Choroid plexus epithelial cell (primary cell): Measurements from ENCODE around the gene SLC12A5.

Experiments
- DNase-seq: peaks from one replicate; pipeline ENCODE4 v3.0.0-alpha.2; 2010; ENCODE audit warnings: low read depth
- H3K4me3 ChIP-seq: 2 replicates; pipeline ENCODE4 v1.5.1; 2011; ENCODE audit warnings: low read depth, mild to moderate bottlenecking, control low read depth, low read length, moderate library complexity
- TF ChIP-seq, protein P1 (sequence below): conservative IDR thresholded peaks from 2 replicates; pipeline ENCODE4 v1.5.1; 2011; ENCODE audit warnings: low read depth, mild to moderate bottlenecking, control low read depth, inconsistent platforms, low read length, moderate library complexity

The SLC12A5 gene

DNA sequence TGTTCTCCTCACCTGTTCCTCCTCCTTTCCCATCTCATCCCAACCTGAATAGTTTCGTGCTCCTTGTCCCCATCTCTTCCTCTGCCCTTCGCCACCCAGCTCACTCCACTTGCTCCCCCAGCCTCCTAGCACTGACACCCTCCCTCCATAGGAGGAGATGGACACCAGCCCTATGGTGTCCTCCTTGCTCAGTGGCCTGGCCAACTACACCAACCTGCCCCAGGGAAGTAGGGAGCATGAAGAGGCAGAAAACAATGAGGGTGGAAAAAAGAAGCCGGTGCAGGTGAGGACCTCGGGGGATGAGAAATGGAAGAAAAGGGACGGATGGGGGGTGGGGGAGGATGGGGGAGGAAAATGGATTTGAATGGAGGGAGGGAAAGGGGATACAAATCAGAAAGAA, 6.2 kb downstream of the SLC12A5 start:
- TF ChIP-seq, protein P1, sequence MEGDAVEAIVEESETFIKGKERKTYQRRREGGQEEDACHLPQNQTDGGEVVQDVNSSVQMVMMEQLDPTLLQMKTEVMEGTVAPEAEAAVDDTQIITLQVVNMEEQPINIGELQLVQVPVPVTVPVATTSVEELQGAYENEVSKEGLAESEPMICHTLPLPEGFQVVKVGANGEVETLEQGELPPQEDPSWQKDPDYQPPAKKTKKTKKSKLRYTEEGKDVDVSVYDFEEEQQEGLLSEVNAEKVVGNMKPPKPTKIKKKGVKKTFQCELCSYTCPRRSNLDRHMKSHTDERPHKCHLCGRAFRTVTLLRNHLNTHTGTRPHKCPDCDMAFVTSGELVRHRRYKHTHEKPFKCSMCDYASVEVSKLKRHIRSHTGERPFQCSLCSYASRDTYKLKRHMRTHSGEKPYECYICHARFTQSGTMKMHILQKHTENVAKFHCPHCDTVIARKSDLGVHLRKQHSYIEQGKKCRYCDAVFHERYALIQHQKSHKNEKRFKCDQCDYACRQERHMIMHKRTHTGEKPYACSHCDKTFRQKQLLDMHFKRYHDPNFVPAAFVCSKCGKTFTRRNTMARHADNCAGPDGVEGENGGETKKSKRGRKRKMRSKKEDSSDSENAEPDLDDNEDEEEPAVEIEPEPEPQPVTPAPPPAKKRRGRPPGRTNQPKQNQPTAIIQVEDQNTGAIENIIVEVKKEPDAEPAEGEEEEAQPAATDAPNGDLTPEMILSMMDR: no peak
- no peak for DNase-seq

DNA sequence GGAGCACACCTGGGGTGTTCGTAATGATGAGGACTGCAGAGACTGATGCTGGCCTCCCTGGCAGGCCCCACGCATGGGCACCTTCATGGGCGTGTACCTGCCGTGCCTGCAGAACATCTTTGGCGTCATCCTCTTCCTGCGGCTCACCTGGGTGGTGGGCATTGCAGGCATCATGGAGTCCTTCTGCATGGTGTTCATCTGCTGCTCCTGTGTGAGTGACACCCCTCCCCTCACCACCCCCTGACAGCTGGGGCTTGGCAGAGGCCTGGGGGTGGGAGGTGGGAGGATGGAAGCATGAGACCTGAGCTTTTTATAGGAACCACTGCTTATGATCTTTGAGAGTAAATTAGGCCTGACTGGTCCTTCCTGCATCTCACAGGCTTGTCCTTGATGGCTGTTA, 6.7 kb downstream of the SLC12A5 start:
- no peak for DNase-seq
- TF ChIP-seq, protein P1: no peak
- H3K4me3 ChIP-seq: no peak overlapping the region

More for the DNA sequence above, 6.2 kb downstream of the SLC12A5 start:
- no peak overlapping the region for H3K4me3 ChIP-seq

GRCh38 chr20:46036370-46036769, 7.4 kb downstream of the SLC12A5 start:
- TF ChIP-seq, protein P1: no peak
- no peak overlapping the region for H3K4me3 ChIP-seq
- no peak for DNase-seq

GRCh38 chr20:46037036-46037435, 8.0 kb downstream of the SLC12A5 start:
- no peak overlapping the region for H3K4me3 ChIP-seq
- no peak for DNase-seq
- TF ChIP-seq, protein P1: no peak

DNA sequence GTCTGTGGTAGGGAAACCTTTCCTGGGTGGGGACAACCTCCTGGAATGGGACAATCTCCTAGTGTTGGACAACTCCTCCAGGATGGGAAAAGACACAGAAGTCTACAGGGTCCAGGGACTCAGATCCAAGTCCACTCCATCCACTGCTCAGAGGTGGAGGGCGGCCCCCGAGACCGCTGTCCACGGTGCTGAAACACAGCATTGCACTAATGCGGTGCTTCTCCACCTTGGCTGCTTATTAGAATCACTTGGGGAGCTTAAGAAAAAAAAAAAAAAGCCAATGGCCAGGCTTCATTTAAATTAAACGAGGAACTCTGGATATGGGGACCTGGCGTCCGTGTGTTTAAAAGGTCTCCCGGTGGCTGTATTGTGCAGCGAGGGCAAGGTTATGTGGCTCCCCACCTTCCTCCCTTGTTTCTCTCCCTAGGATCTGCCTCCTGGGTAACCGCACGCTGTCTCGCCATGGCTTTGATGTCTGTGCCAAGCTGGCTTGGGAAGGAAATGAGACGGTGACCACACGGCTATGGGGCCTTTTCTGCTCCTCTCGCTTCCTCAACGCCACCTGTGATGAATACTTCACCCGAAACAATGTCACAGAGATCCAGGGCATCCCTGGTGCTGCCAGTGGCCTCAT, 12.0 kb downstream of the SLC12A5 start:
- TF ChIP-seq, protein P1: no peak
- DNase-seq: peak; percentile 51
- no peak overlapping the region for H3K4me3 ChIP-seq

DNA sequence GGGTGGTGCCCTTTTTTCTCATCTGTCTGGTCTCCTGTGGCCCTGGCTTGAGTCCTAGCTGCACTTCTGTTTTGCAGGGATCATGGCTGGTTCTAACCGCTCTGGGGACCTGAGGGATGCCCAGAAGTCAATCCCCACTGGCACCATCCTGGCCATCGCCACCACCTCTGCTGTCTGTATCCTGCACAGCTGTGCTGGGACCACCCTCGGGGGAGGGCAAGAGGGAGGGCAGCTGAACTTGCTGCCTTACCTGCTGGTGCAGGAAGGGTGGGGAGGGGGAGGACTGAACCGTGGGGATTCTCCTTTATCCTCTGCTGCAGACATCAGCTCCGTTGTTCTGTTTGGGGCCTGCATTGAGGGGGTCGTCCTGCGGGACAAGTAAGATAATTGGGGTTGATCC, 14.5 kb downstream of the SLC12A5 start:
- TF ChIP-seq, protein P1: no peak
- H3K4me3 ChIP-seq: no peak overlapping the region
- no peak for DNase-seq

DNA sequence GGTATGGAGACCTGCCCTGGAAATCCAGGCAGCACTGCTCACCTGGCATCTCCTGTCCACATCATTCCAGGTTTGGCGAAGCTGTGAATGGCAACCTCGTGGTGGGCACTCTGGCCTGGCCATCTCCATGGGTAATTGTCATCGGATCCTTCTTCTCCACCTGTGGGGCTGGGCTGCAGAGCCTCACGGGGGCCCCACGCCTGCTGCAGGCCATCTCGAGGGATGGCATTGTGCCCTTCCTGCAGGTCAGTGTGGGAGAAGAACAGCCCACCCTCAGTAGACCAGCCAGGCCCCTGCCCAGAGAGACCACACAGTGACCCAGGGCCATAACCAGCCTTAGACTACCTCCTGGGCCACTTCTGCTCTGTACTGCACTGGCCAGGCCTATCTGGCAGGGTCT, 15.9 kb downstream of the SLC12A5 start:
- TF ChIP-seq, protein P1: no peak
- no peak overlapping the region for H3K4me3 ChIP-seq
- DNase-seq: no peak
